ENCODE results near the gene UTP4. TPM values are rescaled to one million over a fixed set of nuclear protein-coding genes. Genes with fewer than 3 reads are reported as not detected.
A peak's percentile ranks its signal among the peaks of the same experiment; 100 is the strongest.

The UTP4 gene
- total RNA-seq, 2 donors from 2014 or later: 9.2 to 12.2 TPM

GRCh38 chr16:69169051-69169450 is 36.6 kb downstream of the UTP4 start:
- intact Hi-C loops (cut with DNase I): no loop called here
- Histone ChIP-seq H3K4me3 (no peak overlapping the region), H3K27ac (no peak overlapping the region), H3K36me3 (replicated peaks in 1 of 2; ENCODE audit: insufficient read depth in 1 of 2, low read depth in 2 of 2) (peaks cover 0 to 20% of the 10 kb centered on the region in 2 donors), H3K27me3 (no peaks in the 10 kb centered on the region), H3K9me3 (no peaks in the 10 kb centered on the region), H3K4me1 (peaks cover 42% of the 10 kb centered on the region)
- ATAC-seq (no peak), DNase-seq (no peak)
- TF ChIP-seq POLR2A (IDR thresholded peaks at IDR 0.05): no peak
- TF ChIP-seq CTCF (IDR thresholded peaks at IDR 0.05): no peak
- 97 to 98% methylated on average over 4 of the region's 4 CpGs for WGBS, 2 donors

DNA sequence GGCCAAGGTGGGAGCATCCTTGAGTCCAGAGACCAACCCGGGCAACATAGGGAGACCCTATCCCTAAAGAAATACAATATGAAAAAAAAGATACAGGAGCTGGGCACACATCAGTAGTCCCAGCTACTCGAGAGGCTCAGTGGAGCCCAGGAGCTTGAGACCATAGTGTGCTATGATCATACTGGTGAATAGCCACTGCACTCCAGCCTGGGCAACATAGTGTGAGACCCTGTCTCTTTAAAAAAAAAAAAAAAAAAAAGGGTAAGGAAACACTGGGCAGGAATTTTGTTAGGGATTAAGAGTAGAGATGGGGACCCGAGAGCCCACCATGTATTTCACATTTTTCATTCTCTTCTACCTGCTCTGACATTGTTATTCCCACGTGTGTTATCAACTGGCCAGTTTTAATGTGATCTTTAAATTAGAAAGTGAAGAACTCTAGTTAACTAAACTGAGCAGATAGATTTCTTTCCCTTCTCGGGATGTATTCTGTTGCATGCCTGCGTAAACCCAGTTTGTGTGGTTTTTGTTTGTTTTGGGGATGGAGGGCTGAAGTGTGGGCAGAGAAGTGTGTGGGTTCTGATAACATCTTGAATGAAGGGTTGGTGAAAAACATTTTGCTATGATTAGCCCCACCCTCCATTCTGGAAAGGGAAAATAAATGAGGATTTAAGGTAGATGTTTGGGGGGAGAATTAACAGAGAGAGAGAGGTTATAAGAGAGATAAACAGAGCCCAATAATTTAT is 37.3 kb downstream of the UTP4 start:
- no peak for TF ChIP-seq POLR2A (IDR thresholded peaks at IDR 0.05)
- TF ChIP-seq CTCF (IDR thresholded peaks at IDR 0.05): no peak
- no peaks in the 10 kb centered on the region for H3K27me3 ChIP-seq
- ATAC-seq (no peak), DNase-seq (no peak)
- peaks cover 47% of the 10 kb centered on the region for H3K4me1 ChIP-seq
- intact Hi-C loops (cut with DNase I): no loop called here
- H3K27ac ChIP-seq: peak overlapping the region in 3 of 4 donors; percentile 22 to 76 (median 65)
- peaks cover 0 to 18% of the 10 kb centered on the region in 2 donors for H3K36me3 ChIP-seq (replicated peaks in 1 of 2; ENCODE audit: insufficient read depth in 1 of 2, low read depth in 2 of 2)
- H3K4me3 ChIP-seq: no peak overlapping the region
- no peaks in the 10 kb centered on the region for H3K9me3 ChIP-seq
- WGBS, 2 donors: 49 to 51% methylated on average over 6 of the region's 6 CpGs

DNA sequence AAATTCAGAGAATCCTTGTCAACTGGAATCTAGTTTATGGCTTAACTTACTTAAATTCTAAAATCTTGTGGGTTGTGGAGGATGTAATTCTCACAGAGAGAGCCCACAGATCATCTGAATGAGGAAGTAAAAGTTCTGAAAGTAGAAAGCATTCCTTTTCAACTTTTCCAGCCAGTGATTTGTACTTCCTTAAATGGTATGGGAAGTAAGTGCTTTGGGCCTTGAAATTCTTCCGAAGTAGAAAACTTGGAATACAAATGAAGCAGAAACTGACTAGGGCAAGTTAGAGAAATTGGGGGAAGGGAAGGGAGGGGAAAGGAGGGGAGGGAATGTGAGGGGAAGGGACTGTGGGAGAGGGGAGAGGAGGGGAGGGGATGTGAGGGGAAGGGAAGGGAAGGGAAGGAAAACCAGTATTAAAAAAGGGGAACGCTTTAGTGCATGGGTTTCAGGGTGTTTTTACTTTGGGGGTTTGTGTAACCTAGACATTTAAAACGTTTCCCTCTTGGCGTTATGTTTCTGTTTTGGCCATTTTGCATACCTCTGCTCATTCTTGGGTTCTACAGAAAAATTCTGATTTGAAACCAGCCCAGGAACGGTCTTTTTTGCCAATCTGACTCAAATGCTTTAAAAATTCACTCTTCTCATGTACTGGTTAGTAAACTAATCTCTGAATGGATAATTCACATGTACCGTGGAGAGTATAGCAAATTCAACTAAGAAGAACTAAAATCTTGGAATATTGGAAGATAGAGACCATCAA is 39.1 kb downstream of the UTP4 start:
- Histone ChIP-seq H3K27me3 (no peaks in the 10 kb centered on the region), H3K9me3 (no peaks in the 10 kb centered on the region), H3K4me1 (peaks cover 47% of the 10 kb centered on the region), H3K4me3 (no peak overlapping the region), H3K27ac (peak overlapping the region in 3 of 4 donors; percentile 31 to 76 (median 65)), H3K36me3 (replicated peaks in 1 of 2; ENCODE audit: insufficient read depth in 1 of 2, low read depth in 2 of 2) (peaks cover 0 to 7% of the 10 kb centered on the region in 2 donors)
- intact Hi-C loops (cut with DNase I): no loop called here
- TF ChIP-seq CTCF (IDR thresholded peaks at IDR 0.05) (no peak), POLR2A (IDR thresholded peaks at IDR 0.05) (no peak)
- ATAC-seq (no peak), DNase-seq (no peak)
- 59 to 71% methylated on average over 6 of the region's 6 CpGs for WGBS, 2 donors

DNA sequence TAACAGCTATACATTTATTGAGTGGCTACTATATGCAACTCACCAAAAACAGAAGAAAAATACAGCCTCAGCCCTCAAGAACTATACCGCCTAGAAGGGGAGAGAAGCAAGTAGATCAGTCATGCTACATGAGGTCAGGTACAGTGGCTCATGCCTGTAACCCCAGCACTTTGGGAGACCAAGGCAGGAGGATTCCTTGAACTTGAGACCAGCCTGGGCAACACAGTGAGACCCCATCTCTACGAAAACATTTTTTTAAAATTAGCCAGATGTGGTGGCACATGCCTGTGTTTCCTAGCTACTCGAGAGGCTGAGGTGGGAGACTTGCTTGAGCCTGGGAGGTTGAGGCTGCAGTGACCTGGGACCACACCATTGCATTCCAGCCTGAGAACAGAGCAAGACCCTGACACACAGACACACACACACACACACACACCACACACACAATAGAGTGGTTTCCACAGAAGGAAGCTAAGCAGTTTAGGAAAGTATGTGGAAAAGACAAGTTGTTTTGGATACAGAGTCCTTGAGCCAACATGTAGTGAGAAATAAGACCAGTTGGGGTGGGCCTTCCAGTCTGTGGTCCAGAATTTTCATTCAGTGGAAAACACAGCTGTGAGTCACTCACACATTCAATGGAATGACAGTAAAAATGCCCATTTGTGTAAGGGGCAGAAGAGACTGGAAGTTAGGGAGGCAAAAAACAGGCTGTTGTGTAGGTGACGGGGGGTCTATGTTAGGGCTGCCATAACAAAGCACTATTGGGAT is 43.8 kb downstream of the UTP4 start:
- no peak for DNase-seq
- no peaks in the 10 kb centered on the region for H3K27me3 ChIP-seq
- H3K4me3 ChIP-seq: no peak overlapping the region
- TF ChIP-seq CTCF (IDR thresholded peaks at IDR 0.05) (no peak), POLR2A (IDR thresholded peaks at IDR 0.05) (no peak)
- intact Hi-C loops (cut with DNase I): no loop called here
- peaks cover 47% of the 10 kb centered on the region for H3K4me1 ChIP-seq
- no peak overlapping the region for H3K27ac ChIP-seq
- ATAC-seq: no peak
- H3K36me3 ChIP-seq (replicated peaks in 1 of 2; ENCODE audit: insufficient read depth in 1 of 2, low read depth in 2 of 2): no peaks in the 10 kb centered on the region
- 93 to 99% methylated on average over 4 of the region's 4 CpGs for WGBS, 2 donors
- no peaks in the 10 kb centered on the region for H3K9me3 ChIP-seq
